ENCODE data around the gene SLC26A5.

The SLC26A5 gene

GRCh38 chr7:103347507-103348267 is 98.3 kb downstream of the SLC26A5 start, which contains the start of gene PSMC2:
Gene PSMC2, plus strand, starts transcription at chr7:103347643. Its CDS starts 69 bp downstream, at chr7:103347712.
- peak; percentile 92 for DNase-seq

- DNase-seq = no peak
Observed at GRCh38 chr7:103346396-103346795, 99.6 kb downstream of the SLC26A5 start.

GRCh38 chr7:103344453-103345149 is 101.4 kb downstream of the SLC26A5 start, which contains the start of gene DNAJC2:
Gene DNAJC2, minus strand, starts transcription at chr7:103344767. Its CDS starts 145 bp downstream, at chr7:103344622.
- peak; percentile 93 for DNase-seq

- peak; percentile 30 for DNase-seq
Observed at GRCh38 chr7:103343758-103344452, 102.1 kb downstream of the SLC26A5 start.

- no peak for DNase-seq
Observed at GRCh38 chr7:103343332-103343731, 102.7 kb downstream of the SLC26A5 start.

- DNase-seq = no peak
Observed at GRCh38 chr7:103341466-103341865, 104.5 kb downstream of the SLC26A5 start.

GRCh38 chr7:103338864-103339263 is 107.1 kb downstream of the SLC26A5 start:
- no peak for DNase-seq

- no peak for DNase-seq
Observed at GRCh38 chr7:103336761-103337160, 109.2 kb downstream of the SLC26A5 start.

GRCh38 chr7:103325744-103326143 is 120.3 kb downstream of the SLC26A5 start:
- no peak for DNase-seq
